Activated CD4-positive, alpha-beta memory T cell treated with anti-CD3 and anti-CD28 coated beads, Interleukin-2, amount 10 ng/mL, durations not matched to agents 7 days and 5 days (primary cell): ENCODE measurements around the gene PHACTR1. TPM values are rescaled to one million over a fixed set of nuclear protein-coding genes. Genes with fewer than 3 reads are reported as not detected.
"Not testable (repeated sequence)": the region's sequence is repeated elsewhere in the genome, so short reads cannot be mapped to it uniquely, and the experiment has no call there.

Experiments used
- CTCF ChIA-PET: fragments of 350-600 bp; sonication (Branson Sonifier 250); formaldehyde crosslinking; loops from one replicate; lab custom pipeline; 2021; ENCODE audit warnings: antibody characterized with exemption, inconsistent platforms; lab: Charles Lee
- POLR2A ChIA-PET: fragments of 350-600 bp; sonication (Branson Sonifier 250); formaldehyde crosslinking; loops from one replicate; lab custom pipeline; 2021; ENCODE audit warnings: antibody characterized with exemption; lab: Charles Lee
- DNase-seq: peaks from one replicate; pipeline ENCODE4 v3.0.0-alpha.2; 2020
- H3K27ac Mint-ChIP-seq: one replicate; pipeline ENCODE4 v1.8.0; 2021; ENCODE audit warnings: mild to moderate bottlenecking, mixed read lengths
- H3K27me3 Mint-ChIP-seq: one replicate; pipeline ENCODE4 v1.8.0; 2021; ENCODE audit warnings: mixed read lengths
- H3K36me3 Mint-ChIP-seq: one replicate; pipeline ENCODE4 v1.8.0; 2021; ENCODE audit warnings: low read depth, mixed read lengths
- H3K4me1 Mint-ChIP-seq: one replicate; pipeline ENCODE4 v1.8.0; 2021; ENCODE audit warnings: mixed read lengths
- H3K4me3 Mint-ChIP-seq: one replicate; pipeline ENCODE4 v1.8.0; 2021; ENCODE audit warnings: mild to moderate bottlenecking, mixed read lengths
- H3K9me3 Mint-ChIP-seq: one replicate; pipeline ENCODE4 v1.8.0; 2021; ENCODE audit warnings: mixed read lengths
- total RNA-seq, 2 experiments: library from RNA; stranded (reverse); gene quantifications; one replicate each; pipeline ENCODE4 v1.2.3, GENCODE V29; 2021

The PHACTR1 gene
- total RNA-seq, 2 experiments from 2014 or later = 0.33 to 0.53 TPM

DNA sequence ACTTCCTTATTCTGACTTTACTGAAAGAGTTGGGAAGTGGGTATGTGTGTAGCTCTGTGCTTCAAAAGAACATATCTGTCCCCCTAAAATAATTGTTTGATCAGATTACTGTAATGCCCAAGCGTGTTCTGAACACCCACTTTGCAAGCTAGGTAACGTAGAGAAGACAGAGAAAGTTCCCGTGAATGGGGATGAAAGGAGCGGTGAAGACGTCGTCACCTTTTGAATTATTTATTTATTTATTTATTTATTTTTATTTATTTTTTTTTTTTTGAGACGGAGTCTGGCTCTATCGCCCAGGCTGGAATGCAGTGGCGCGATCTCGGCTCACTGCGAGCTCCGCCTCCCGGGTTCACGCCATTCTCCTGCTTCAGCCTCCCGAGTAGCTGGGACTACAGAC lies 228.0 kb downstream of the PHACTR1 start:
- DNase-seq, POLR2A ChIA-PET, H3K4me3 Mint-ChIP-seq, H3K9me3 Mint-ChIP-seq, H3K27ac Mint-ChIP-seq, H3K36me3 Mint-ChIP-seq, H3K27me3 Mint-ChIP-seq, CTCF ChIA-PET: not testable (repeated sequence)
- H3K4me1 Mint-ChIP-seq = peaks cover 12% of the 10 kb centered on the region

DNA sequence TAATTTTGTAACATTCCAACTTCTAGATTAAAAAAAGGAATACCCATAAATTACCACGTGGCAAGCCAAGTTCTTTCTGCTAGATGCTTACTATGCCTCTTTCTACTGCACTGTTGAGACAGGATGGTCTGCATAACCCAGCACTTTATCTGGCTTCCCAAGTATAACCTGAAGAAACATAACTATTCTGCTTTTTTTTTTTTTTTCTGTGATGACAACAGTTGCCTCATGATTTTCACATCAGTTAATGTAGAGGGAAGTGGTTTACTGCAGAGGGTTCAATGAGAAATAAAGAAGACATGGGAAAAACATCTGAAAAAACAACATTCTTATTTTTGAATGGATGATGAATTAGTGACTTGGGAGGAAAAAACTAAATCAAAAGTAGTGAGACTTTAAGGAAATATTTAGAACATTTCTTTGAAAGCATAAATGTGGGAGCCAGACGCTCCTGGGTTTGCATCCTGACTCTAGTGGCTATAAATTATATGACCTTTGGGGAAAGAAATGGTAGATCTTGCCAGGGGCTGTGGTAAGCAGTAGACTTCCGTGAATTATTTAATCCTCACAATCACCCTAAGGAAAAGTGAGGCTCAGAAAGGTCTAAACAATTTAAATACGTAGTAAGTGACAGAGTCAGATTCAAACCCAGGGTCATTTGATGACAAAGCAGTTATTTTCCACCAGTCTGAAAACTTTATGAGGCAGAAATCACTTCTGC lies 230.7 kb downstream of the PHACTR1 start:
- POLR2A ChIA-PET = no interaction called here
- H3K9me3 Mint-ChIP-seq = no peaks in the 10 kb centered on the region
- H3K27me3 Mint-ChIP-seq = peaks cover 6% of the 10 kb centered on the region
- CTCF ChIA-PET = no interaction called here
- H3K27ac Mint-ChIP-seq = no peak overlapping the region
- no peaks in the 10 kb centered on the region for H3K36me3 Mint-ChIP-seq
- no peak for DNase-seq
- H3K4me1 Mint-ChIP-seq = peaks cover 2% of the 10 kb centered on the region
- H3K4me3 Mint-ChIP-seq = no peak overlapping the region

DNA sequence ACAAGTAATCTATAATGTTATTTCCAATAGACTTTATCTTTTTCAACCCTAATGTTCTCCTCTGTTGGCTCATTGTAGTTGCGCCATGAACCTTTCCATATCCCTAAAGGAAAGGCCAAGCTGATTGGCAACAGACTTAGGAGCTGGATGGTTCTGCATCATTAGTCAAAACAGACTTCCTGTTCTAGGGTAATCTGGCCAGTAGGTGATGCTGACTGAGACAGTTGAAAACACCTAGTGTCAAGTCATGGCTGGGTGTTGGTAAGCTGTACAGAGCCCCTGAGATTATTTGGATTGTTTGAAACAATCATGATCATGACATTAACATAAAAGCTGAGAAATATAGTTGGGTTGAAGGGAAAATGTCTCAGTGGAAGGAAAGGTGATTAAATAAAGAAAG lies 231.4 kb downstream of the PHACTR1 start:
- H3K36me3 Mint-ChIP-seq = no peaks in the 10 kb centered on the region
- no peaks in the 10 kb centered on the region for H3K9me3 Mint-ChIP-seq
- no peak for DNase-seq
- no peak overlapping the region for H3K4me3 Mint-ChIP-seq
- ChIA-PET CTCF (no interaction called here), POLR2A (no interaction called here)
- H3K27me3 Mint-ChIP-seq = peaks cover 6% of the 10 kb centered on the region
- peaks cover 2% of the 10 kb centered on the region for H3K4me1 Mint-ChIP-seq
- no peak overlapping the region for H3K27ac Mint-ChIP-seq

DNA sequence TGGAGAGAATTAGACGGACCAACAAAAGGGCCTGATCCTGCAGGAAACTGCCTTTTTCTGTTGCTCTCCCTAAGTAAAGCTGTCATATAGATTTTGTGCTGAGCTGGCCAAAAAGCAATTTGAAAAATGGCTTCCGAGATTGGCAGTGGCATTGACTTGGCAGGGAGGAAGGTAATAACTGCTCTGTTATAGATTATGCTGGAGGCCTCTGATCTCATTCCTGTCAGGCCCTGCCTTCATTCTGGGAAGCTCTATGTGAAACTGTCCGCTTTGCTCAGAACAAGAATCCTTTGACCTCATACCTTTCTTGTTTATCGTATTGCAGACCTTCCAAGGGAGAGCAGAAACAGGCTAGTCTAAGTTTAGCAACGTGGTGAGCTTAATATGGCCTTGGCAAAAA lies 234.4 kb downstream of the PHACTR1 start:
- DNase-seq = no peak
- Mint-ChIP-seq H3K4me1 (peaks cover 2% of the 10 kb centered on the region), H3K36me3 (no peaks in the 10 kb centered on the region), H3K27ac (no peak overlapping the region), H3K4me3 (no peak overlapping the region), H3K27me3 (peaks cover 19% of the 10 kb centered on the region), H3K9me3 (no peaks in the 10 kb centered on the region)
- ChIA-PET CTCF (no interaction called here), POLR2A (no interaction called here)

DNA sequence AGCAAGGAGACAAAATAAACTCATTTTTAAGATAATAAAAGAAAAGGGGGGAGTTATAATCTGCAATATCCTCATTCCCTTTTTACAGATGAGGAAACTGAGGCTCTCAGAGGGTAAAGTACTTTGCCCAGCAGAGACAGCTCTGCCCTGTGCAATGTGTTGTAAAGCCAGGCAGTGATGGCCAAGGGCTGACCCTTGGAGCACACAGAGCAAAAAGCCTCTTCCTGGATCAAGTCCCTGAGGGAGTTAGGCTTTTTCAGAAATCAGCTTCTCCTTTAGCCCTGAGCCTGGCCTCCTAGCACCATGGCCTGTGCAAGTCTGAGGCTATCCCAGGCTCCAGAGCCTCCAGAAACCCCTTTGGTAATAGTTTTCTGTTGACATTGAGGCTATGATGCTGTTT lies 234.8 kb downstream of the PHACTR1 start:
- no peak overlapping the region for H3K4me3 Mint-ChIP-seq
- H3K36me3 Mint-ChIP-seq = no peaks in the 10 kb centered on the region
- POLR2A ChIA-PET = no interaction called here
- H3K27ac Mint-ChIP-seq = no peak overlapping the region
- peaks cover 5% of the 10 kb centered on the region for H3K4me1 Mint-ChIP-seq
- H3K9me3 Mint-ChIP-seq = no peaks in the 10 kb centered on the region
- DNase-seq = no peak
- CTCF ChIA-PET = no interaction called here
- H3K27me3 Mint-ChIP-seq = peaks cover 21% of the 10 kb centered on the region

DNA sequence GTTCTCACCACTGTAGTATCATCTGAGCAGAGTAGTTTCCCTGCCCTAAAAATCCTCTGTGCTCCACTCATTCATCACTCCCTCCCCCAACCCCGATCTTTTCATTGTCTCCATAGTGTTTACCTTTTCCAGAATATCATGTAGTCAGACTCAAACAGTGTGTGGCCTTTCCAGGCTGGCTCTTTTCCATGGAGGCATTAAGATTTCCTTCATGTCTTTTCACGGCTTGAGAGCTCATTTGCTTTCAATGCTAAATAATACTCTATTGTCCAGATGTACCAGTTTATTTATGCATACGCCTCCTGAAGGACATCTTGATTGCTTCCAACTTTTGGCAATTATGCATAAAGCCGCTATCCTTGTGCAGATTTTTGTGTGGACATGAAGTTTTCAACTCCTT lies 235.8 kb downstream of the PHACTR1 start:
- ChIA-PET POLR2A (no interaction called here), CTCF (no interaction called here)
- Mint-ChIP-seq H3K27me3 (peaks cover 20% of the 10 kb centered on the region), H3K9me3 (no peaks in the 10 kb centered on the region), H3K4me1 (peaks cover 9% of the 10 kb centered on the region), H3K4me3 (no peak overlapping the region), H3K27ac (no peak overlapping the region), H3K36me3 (no peaks in the 10 kb centered on the region)
- no peak for DNase-seq

DNA sequence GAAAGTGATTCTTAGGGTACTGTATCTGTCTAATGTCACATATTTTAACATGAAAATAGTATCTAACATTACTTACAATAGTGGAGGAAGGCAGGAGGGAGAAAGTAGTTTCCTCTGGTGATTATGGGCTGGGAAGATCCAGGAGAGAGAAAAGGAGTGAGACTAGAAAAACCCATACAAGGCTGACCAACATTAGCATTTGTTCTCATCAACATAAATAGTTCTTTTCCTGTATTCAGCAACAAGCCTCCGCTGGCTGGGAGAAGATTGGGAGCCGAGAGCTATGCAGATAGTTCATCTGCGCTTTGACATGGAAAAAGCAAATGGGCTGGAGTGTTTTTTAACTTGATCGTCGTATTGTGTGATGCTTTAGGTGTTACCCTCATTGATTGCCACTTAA lies 239.4 kb downstream of the PHACTR1 start:
- Mint-ChIP-seq H3K27me3 (peaks cover 38% of the 10 kb centered on the region), H3K36me3 (no peaks in the 10 kb centered on the region), H3K4me1 (peaks cover 19% of the 10 kb centered on the region), H3K27ac (no peak overlapping the region), H3K9me3 (no peaks in the 10 kb centered on the region), H3K4me3 (peak overlapping the region; percentile 80)
- CTCF ChIA-PET = no interaction called here
- DNase-seq = no peak
- POLR2A ChIA-PET = no interaction called here

DNA sequence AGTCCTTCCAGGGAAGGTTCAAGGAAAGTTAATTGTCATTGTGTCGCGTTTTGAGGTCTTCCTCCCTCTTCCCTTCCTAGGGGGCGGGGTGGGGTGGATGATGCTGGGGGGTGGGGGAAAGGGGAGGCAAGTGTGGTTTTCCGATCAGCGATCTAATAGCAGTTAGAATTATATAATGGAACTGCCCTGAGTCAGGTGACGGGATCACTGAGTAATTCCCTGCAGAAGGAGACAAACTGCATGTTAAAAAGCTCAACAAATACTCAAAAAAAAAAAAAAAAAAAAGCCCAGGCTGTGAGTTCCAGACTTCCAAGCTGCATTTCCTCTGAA lies 240.4 kb downstream of the PHACTR1 start:
- H3K4me1 Mint-ChIP-seq = peaks cover 20% of the 10 kb centered on the region
- peaks cover 38% of the 10 kb centered on the region for H3K27me3 Mint-ChIP-seq

DNA sequence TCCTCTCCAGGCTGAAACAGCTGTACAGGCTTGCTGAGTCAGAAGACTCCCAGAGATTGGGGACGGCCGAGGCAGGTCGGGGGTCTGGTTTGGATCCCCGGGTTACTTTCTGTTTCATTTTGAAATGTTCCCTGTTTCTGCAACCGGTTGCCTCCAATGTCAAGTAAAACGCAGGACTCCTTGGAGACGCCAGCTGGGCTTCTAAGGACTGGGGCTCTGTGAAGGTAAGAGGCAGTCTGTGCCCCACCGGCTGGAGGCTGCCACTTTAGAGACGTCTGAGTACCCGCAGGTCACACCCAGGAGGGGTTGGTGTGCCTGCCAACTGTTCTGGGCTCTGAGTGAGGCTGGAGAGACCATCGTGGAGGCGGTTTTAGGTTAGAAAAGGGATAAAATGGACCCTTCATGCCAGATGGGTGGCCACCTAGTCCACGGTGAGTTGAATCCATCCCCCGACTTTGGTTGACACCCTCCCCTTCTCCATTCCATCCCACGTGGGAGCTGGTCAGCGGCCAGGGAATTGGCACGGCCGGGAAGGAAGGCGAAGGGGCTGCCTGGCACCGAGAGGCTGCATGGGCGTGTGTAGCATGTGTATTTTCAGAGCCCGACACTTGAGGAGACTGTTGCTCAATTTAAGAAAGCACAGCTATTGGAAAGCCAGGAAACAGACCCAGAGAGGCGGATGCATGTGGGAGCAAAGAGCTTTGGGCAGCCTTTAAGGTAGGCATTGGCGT lies 240.9 kb downstream of the PHACTR1 start:
- POLR2A ChIA-PET = interaction anchor here (1.0 kb wide), 1 partner anchor 371 kb away, joined by 3 read pairs; the partner anchor contains the start of gene TBC1D7
- Mint-ChIP-seq H3K4me3 (peak overlapping the region; percentile 80), H3K27ac (no peak overlapping the region), H3K27me3 (peaks cover 38% of the 10 kb centered on the region), H3K4me1 (peaks cover 25% of the 10 kb centered on the region), H3K36me3 (no peaks in the 10 kb centered on the region), H3K9me3 (no peaks in the 10 kb centered on the region)
- peak; percentile 23 for DNase-seq
- CTCF ChIA-PET = interaction anchor here (0.9 to 1.3 kb wide), 2 partner anchors 18 to 617 kb away, joined by 3 read pairs; partner anchors contain the start of gene SIRT5

More for the DNA sequence above, 240.4 kb downstream of the PHACTR1 start:
- Mint-ChIP-seq H3K36me3 (no peaks in the 10 kb centered on the region), H3K9me3 (no peaks in the 10 kb centered on the region), H3K27ac (no peak overlapping the region), H3K4me3 (peak overlapping the region; percentile 80)
- CTCF ChIA-PET = no interaction called here
- POLR2A ChIA-PET = interaction anchor here (1.0 kb wide), 1 partner anchor 371 kb away, joined by 3 read pairs; the partner anchor contains the start of gene TBC1D7
- DNase-seq = no peak

DNA sequence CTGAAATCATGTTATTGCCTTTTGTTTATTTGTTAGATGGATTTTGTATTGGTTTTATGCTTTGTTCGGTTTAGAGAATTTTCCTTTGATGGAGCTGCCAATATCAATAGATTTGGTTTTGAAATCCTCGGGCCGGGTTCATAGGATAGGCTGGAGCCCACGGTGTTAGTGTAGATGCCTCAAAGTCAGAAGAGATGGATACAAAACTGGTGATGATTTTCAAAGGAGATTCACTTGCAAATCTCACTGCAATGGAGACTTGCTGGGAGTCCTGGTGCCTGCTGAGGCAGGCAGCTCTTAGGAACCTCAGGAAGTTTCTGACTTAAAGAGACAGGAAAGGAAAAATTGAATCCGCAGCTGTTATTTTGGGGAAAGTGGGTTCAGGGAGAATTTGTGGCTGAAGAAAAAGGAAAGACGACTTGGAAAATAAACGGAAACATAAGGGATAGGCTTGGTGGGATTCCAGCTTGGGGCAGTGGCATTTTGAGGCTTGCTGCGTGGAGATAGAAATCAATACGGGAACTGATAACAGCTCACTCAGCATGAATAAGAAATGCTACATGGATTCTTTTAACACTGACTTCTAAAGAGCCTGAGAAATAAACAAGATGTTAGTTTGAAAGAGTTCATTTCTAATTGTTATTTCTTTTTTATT lies 241.6 kb downstream of the PHACTR1 start:
- CTCF ChIA-PET = interaction anchor here (0.9 to 1.3 kb wide), 2 partner anchors 17 to 616 kb away, joined by 3 read pairs; partner anchors contain the start of gene SIRT5
- POLR2A ChIA-PET = no interaction called here
- peaks cover 32% of the 10 kb centered on the region for H3K4me1 Mint-ChIP-seq
- peak overlapping the region; percentile 80 for H3K4me3 Mint-ChIP-seq
- no peak overlapping the region for H3K27ac Mint-ChIP-seq
- no peaks in the 10 kb centered on the region for H3K9me3 Mint-ChIP-seq
- H3K36me3 Mint-ChIP-seq = no peaks in the 10 kb centered on the region
- no peak for DNase-seq
- H3K27me3 Mint-ChIP-seq = peaks cover 38% of the 10 kb centered on the region

DNA sequence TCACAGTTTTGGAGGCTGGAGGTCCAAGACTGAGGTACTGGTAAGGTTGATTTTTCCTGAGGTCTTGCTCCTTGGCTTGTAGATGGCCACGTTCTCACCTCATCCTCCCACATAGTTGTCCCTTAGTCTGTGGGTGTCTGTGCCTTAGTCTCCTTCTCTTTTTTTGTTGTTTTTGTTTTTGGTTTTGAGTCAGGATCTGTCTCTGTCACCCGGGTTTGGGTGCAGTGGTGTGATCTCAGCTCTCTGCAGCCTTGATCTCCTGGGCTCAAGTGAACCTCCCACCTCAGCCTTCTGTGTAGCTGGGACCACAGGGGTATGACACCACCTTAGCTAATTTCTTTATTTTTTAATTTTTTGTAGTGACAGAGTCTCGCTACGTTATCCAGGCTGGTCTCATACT lies 245.2 kb downstream of the PHACTR1 start:
- POLR2A ChIA-PET = no interaction called here
- CTCF ChIA-PET = no interaction called here
- Mint-ChIP-seq H3K9me3 (no peaks in the 10 kb centered on the region), H3K36me3 (no peaks in the 10 kb centered on the region), H3K27ac (no peak overlapping the region), H3K4me3 (no peak overlapping the region), H3K4me1 (peaks cover 32% of the 10 kb centered on the region), H3K27me3 (peaks cover 35% of the 10 kb centered on the region)
- DNase-seq = no peak

DNA sequence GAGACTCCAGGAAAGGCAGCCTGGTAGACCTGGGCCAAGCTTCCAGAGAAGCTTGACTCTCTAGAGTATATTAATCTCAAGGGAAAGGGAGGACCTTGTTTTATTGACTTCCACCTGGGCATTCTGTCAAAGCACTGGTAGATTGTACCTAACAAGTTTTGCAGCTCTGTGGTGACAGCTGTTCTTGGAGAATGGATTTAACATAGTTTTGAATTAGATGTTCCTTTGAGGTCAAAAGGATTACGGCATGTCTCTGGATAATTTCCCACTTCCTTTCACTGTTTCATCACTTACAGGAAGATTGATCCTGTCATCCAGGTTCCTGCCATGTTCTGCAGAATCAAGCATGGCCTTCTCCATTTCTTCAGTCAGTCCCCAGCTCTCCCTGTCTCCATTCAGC lies 246.0 kb downstream of the PHACTR1 start:
- POLR2A ChIA-PET = no interaction called here
- H3K4me1 Mint-ChIP-seq = peaks cover 28% of the 10 kb centered on the region
- H3K36me3 Mint-ChIP-seq = no peaks in the 10 kb centered on the region
- CTCF ChIA-PET = no interaction called here
- H3K4me3 Mint-ChIP-seq = no peak overlapping the region
- DNase-seq = no peak
- H3K27me3 Mint-ChIP-seq = peaks cover 33% of the 10 kb centered on the region
- no peaks in the 10 kb centered on the region for H3K9me3 Mint-ChIP-seq
- peak overlapping the region; percentile 45 for H3K27ac Mint-ChIP-seq

DNA sequence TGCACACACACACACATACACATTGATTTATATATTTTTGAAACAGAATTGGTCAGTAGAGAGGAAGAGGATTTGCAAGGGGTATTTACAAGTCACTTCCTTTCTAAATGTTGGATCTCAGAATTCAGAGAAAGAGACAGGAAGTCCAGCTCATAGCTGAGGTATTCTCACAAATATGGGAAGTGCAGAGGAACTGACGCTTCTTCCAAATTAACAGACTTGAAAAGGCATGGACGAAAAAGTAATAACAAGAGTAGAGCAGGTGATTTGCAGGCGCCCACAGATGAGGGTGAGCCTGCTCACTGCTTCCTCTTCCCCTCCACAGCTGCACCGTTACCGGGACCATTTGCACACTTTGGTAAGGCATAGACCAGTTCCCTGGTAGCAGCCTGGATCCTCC lies 246.4 kb downstream of the PHACTR1 start:
- POLR2A ChIA-PET = no interaction called here
- H3K36me3 Mint-ChIP-seq = no peaks in the 10 kb centered on the region

More for the DNA sequence above, 246.4 kb downstream of the PHACTR1 start:
- no peak for DNase-seq
- CTCF ChIA-PET = no interaction called here
- Mint-ChIP-seq H3K9me3 (no peaks in the 10 kb centered on the region), H3K27me3 (peaks cover 30% of the 10 kb centered on the region), H3K4me1 (peaks cover 24% of the 10 kb centered on the region), H3K4me3 (no peak overlapping the region), H3K27ac (peak overlapping the region; percentile 45)
